ENCODE data around the gene INSYN1. TPM values are rescaled to one million over a fixed set of nuclear protein-coding genes. Genes with fewer than 3 reads are reported as not detected.

INSYN1 gene
- total RNA-seq, 1 experiment from 2014 or later, result 15.2 TPM

DNA sequence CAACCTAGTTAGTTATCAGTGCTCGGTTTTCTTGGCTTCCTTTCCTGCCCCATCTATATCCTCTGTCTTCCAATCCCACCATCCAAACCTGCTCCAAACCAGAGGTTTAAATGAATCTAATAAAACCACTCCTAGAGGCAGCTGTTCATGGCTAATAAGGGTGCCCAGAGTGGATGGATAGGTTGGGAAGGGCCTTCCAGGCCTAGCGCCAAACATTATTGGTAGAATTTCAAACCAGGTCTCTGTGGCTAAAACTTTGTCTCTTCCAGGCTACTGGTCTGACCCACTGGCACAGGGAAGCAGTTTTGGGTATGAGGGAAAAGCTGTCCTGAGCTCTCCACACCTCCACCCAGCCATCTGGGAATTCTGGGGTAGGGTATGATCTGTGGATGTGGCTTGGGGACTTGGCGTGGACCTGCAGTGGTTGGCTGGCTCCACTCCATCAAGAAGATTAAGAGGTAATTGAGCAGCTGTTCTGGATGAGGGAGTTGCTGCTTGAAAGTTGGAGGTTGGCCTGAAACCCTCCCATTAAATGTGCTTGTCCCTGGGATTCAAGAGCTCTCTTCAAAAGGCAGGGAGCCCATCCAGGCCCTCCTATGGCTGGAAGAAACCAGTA is 29.3 kb upstream of the INSYN1 start:
- no peak overlapping the region for H3K4me3 ChIP-seq
- H3K9me3 ChIP-seq, result no peaks in the 10 kb centered on the region
- H3K27me3 ChIP-seq, result no peaks in the 10 kb centered on the region
- no peaks in the 10 kb centered on the region for H3K36me3 ChIP-seq
- no peak for DNase-seq

DNA sequence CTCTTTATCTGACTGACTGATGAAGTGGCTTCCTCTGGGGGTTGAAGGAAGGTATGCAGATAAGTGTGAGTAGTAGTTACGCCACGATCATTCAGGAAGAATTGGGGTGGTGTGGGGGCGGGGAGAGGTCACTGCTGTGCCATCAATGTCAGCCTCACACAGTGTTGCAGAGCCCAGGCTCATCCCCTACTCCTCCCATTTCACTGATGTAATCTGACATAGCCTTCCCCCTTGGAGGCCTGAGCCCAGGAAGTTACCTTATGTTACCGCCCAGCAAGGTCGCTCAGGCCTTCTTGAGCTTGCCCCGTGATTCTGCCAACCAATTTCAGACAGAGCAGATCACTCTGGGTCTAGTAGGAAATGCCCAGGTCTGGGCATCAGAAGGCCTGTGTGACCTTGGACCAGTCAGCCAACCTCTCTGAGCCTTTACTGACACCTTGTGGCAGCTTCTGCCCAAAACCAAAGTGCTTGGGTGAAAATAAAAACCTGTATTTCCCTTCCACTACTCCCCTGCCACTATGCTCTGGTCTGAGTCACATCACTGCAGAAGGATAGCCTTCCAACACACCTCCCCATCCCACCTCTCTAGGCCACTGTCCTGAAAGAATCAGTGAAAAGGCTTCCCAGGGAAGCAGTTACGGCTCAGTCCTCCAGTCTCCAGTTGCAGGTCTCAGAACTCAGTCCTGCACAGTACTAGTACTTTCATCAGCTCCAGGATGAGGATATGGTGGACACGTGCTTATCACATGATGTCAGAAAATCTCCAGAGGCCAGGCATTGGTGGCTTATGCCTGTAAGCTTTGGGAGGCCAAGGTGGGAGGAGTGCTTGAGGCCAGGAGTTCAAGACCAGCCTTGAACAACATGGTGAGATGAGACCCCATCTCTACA is 28.1 kb upstream of the INSYN1 start:
- Histone ChIP-seq H3K27me3 (no peaks in the 10 kb centered on the region), H3K4me3 (no peak overlapping the region), H3K9me3 (no peaks in the 10 kb centered on the region), H3K36me3 (no peaks in the 10 kb centered on the region)
- DNase-seq, result no peak

DNA sequence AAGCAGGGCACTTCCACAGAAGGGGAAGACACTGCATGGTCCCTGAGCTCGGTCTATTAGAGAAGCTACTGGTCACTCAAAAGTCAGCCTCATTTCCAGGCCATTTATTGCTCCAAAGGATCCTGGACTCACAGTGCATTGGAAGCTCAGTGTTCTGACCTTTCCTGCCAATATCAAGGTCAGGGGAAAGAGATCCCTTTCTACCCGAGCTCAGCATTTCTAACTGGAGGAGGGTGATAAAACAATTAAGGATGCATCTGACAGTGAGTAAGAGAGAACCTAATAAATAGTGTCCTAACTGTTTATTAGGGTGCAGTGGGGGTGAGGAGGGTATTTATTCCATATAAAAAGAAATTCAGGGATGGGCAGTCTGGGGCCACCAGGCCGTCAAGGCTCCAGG is 26.8 kb upstream of the INSYN1 start:
- no peaks in the 10 kb centered on the region for H3K9me3 ChIP-seq
- no peak overlapping the region for H3K4me3 ChIP-seq
- no peaks in the 10 kb centered on the region for H3K27me3 ChIP-seq
- no peaks in the 10 kb centered on the region for H3K36me3 ChIP-seq
- no peak for DNase-seq

DNA sequence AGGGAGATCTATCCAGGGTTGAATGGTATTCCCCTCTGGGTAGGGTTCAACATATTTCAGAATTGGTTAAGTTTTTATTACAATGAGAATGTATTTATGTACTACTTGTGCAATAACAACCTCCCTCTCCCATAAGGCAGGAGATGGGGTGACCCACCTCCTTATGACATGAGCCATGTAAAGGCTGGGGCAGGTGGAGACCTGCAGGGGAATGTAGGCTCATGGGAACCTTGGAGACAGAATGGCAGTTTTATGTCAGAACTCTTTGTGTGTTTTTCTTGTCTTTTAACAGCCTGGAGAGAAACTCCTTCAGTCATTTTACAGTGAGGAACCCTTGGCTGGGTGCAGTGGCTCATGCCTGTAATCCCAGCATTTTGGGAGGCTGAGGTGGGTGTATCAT is 24.6 kb upstream of the INSYN1 start:
- no peak for DNase-seq
- no peaks in the 10 kb centered on the region for H3K36me3 ChIP-seq
- no peaks in the 10 kb centered on the region for H3K9me3 ChIP-seq
- H3K27me3 ChIP-seq, result no peaks in the 10 kb centered on the region
- H3K4me3 ChIP-seq, result no peak overlapping the region

DNA sequence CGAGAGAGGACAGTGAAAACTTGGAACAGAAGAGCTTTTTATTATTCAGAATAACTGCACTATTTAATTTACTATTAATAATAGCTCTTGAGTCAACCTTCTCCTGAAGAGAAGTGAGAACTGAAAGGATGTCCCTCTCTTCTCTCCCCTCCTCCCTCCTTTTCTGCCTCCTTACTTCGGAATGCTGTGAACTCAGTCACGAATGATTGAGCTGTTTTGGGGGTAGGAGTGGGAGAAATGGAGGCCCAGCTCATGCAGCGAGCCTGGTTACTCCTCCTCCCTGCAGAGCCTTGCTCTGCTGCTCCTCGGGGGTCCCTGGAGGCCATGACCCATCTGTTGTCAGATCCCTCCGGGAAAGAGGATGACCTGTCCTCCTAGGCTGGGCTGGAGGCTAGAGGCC is 20.3 kb upstream of the INSYN1 start:
- no peaks in the 10 kb centered on the region for H3K9me3 ChIP-seq

DNA sequence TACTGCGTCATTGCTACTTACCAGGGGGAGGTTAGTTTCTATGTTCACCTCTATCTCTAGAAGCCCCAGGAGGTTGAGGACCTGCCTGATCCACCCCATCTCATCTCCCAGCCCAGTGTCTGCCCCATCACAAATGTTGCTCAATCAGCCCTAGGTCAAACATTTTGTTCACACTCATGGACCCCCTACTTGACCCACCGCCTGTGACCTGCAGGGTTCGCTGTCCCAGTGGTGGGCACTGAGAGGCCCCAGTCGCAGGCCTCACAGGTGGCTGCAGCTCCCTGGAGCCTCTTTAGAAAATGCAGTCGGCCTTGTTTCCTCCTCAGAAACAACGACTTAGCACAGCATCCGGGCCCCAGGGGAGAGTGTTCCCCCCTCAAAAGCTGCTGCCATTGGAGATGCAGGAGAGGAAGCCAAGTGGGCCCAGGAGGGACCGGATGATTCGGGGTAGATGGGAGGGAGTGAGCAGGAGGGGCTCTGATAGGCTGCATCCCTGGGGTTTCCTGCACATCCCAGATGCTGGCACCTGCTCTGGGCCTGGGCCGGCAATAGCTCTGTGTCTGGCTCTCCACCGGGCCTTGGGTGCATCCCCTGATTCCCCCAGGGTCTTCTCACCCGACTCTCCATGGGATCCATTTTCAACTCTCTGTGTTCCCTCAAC is 18.4 kb upstream of the INSYN1 start:
- Histone ChIP-seq H3K27me3 (no peaks in the 10 kb centered on the region), H3K4me3 (no peak overlapping the region), H3K9me3 (no peaks in the 10 kb centered on the region), H3K36me3 (no peaks in the 10 kb centered on the region)
- DNase-seq, result no peak

More for the DNA sequence above, 20.3 kb upstream of the INSYN1 start:
- Histone ChIP-seq H3K27me3 (no peaks in the 10 kb centered on the region), H3K4me3 (no peak overlapping the region), H3K36me3 (no peaks in the 10 kb centered on the region)
- no peak for DNase-seq

DNA sequence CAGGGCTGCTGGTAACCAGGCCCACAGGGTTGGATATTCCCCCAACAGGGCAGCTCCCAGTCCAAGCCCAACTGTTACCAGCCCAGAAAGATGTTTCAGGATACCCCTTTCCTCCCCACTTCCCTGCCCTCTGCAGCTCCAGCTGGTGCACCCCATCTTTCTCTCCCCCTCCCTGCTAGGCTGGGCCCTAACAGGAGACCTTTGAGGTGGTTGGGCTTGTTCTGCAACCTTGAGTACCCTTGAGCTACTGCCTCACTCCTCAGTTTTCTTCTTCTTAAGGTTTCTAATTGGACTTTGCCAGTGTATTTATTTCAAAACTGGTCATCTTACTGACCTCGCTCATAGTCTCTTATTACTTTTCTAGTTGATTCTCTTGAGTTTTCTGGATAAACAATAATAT is 16.9 kb upstream of the INSYN1 start:
- Histone ChIP-seq H3K27me3 (no peaks in the 10 kb centered on the region), H3K9me3 (no peaks in the 10 kb centered on the region), H3K4me3 (no peak overlapping the region), H3K36me3 (no peaks in the 10 kb centered on the region)
- DNase-seq, result no peak

DNA sequence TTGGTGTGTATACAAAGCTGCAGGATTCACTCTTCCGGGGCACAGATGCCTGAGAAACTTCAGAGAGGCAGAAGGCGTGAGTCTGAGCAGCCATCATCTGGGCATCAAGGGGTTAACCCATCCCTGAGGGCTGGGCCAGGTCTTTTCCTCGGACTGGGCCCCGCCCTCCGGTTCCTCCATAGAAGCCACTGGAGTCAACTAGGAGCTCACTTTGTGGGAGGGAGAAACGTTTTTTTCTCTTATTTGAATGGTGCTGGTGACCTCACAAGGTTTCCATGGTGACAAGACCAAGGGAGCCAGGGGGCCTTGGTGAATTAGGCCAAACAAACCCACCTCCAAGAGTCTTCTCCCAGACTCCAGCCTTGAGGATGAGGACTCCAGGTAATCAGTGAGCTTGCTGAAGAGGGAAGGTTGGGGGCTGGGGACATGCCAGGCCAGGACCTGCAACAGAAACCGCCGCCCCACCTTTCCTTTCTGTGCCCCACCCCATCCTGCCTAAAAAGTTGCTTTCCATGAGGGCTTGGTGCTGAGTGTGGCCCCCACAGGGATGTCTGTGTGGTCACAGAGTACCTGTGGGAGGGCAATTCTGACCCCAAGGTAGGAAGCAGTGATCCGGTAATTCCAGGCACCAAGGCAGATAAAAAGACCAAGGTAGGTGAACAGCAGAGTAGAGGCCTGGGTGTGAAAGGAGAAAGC is 14.8 kb upstream of the INSYN1 start:
- Histone ChIP-seq H3K27me3 (no peaks in the 10 kb centered on the region), H3K4me3 (no peak overlapping the region), H3K36me3 (no peaks in the 10 kb centered on the region), H3K9me3 (no peaks in the 10 kb centered on the region)
- DNase-seq, result no peak

DNA sequence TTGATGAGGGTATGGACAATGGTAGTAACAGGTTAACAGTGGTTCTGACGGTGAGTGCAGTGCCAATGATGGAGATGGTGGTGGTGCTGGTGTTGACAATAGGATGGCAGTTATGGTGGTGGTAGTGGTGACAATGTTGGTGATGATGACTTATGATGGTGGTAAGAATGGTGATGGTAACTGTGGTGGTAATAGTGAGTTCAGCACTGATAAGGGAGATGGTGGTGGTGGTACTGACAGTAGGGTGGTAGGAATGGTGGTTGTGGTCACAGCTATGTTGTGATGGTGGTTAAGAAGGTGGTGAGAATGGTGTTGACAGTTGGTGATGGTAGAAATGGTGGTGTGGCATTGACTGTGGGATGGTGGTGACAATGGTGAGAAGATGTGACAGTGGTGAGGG is 13.4 kb upstream of the INSYN1 start:
- no peaks in the 10 kb centered on the region for H3K36me3 ChIP-seq
- no peak overlapping the region for H3K4me3 ChIP-seq
- no peak for DNase-seq
- H3K9me3 ChIP-seq, result no peaks in the 10 kb centered on the region
- no peaks in the 10 kb centered on the region for H3K27me3 ChIP-seq

DNA sequence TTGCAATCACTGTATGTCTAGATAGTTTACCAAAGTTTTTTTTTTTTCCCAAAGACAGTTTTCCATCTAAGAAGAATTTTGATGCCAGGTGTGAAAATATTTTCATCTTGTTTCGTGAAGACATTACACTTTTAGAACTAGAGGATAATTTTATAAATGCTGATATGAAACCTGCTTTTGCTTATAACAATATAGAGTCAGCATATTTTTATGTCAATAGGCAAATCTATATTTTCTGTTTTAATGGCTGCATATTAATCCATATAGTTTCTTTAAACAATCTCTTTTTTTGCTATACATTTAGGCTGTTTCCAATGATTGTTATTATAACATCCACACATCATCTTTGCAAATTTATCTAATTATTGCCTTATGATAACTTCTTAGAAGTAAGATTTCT is 12.6 kb upstream of the INSYN1 start:
- H3K9me3 ChIP-seq, result no peaks in the 10 kb centered on the region
- H3K36me3 ChIP-seq, result no peaks in the 10 kb centered on the region
- H3K4me3 ChIP-seq, result no peak overlapping the region
- H3K27me3 ChIP-seq, result peaks cover 2% of the 10 kb centered on the region; the same call in 1 of the 2 replicates
- no peak for DNase-seq

DNA sequence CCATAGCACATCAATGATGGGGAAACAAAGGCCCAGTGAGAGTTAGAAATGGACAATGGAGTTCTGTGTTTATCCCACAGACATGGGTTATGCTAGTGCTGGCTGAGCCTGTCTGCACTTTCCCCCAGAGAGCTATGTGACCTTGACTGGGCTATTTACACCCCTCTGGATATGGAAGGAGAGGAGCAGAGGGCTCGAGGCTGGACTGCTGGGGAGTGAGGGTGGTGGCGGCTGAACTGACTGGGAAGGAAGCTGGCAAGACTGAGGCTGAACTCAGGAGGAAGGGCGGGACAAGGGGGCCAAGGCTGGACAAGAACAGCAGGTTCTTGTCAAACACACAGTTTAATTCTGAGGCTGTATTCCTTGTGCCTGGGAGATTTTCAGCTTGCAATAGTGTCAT is 10.8 kb upstream of the INSYN1 start:
- no peaks in the 10 kb centered on the region for H3K9me3 ChIP-seq
- H3K36me3 ChIP-seq, result no peaks in the 10 kb centered on the region
- DNase-seq, result no peak
- peaks cover 6% of the 10 kb centered on the region; the same call in 1 of the 2 replicates for H3K27me3 ChIP-seq
- H3K4me3 ChIP-seq, result no peak overlapping the region

DNA sequence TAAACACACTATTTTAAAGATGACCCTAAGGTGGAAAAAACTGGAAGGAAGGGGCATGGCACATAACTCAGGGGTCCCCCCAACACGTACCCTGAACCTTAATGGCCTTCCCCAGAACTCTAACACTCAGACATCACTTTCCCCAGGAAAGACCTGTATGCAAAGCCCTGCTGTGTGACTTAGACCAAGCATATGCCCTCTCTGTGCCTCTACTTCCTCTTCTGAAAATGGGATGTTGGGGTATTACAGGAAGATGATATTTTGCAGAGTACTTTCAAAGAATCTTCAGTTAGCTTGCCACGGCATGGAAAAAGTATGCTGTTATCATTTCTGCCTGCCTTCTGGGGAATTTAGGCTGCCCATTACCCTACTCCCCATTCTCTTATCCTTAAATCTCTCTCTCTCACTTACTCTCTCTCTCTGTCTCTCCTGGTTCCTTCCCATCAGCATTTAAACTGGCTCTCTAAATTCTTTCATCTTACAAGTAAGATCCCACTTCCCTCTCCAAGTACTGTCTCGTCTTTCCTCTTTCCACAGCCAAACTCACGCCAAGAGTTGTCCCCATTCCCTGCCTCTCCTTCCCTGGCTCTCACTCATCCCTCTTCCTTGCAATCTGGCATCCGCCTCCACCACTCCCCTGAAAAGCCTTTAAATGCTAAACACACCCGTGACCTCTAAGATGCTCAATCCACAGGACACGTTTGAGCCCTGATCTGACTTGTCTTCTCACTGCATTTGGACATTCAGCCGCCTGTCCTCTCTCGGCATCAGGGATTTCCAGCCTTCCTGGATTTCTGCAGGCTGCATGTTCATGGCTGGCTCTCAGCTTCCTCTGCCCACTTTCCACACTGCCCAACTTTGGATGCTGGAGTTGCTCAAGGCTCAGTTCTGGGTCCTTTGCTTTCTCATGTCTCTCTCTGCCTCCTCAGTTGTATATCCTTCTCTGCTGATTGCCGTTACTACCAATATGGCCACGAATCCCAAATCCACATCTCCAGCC is 7.5 kb upstream of the INSYN1 start:
- Histone ChIP-seq H3K27me3 (peaks cover 6% of the 10 kb centered on the region), H3K36me3 (no peaks in the 10 kb centered on the region), H3K4me3 (no peak overlapping the region), H3K9me3 (no peaks in the 10 kb centered on the region)
- DNase-seq, result no peak

DNA sequence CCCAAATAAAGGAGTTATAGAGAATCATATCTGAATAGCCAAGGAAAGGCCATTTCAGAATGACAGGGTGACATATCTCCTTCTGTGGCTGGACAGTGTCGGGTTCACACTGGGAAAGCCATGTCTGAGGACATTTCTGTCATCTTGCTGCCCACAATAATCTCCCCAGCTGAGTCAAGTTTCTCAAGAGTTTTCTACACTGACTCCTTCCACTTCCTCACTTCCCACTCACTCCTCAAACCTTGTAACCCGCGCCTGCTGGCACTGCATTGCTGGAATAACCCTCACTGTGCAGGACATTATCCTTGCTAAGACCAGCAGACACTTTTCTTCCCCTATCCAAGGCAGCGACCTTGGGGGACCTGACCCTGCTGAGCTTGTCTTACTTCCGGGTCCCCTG is 5.3 kb upstream of the INSYN1 start:
- H3K9me3 ChIP-seq, result no peaks in the 10 kb centered on the region
- peaks cover 6% of the 10 kb centered on the region for H3K27me3 ChIP-seq

DNA sequence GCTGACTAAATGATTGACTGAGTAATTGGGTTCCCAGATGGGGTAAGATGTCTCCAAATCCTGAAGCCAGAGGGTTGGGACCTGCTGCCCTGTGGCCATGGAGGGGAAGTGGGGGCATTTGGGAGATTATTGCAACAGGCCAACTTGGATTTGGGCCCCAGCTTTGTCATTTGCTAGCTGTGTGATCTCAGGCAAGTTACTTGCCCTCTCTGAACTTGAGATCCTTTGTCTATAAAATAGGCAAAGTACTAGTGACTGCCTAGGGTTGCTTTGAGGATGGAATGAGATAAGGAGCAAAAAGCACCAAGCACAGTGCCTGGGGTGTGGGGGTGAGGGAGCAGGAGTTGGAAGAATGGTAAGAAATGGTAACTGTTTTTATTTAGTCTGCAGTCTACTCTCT is 4.4 kb upstream of the INSYN1 start:
- Histone ChIP-seq H3K4me3 (no peak overlapping the region), H3K9me3 (no peaks in the 10 kb centered on the region), H3K27me3 (peaks cover 6% of the 10 kb centered on the region), H3K36me3 (no peaks in the 10 kb centered on the region)
- DNase-seq, result no peak

More for the DNA sequence above, 5.3 kb upstream of the INSYN1 start:
- no peak for DNase-seq
- Histone ChIP-seq H3K36me3 (no peaks in the 10 kb centered on the region), H3K4me3 (no peak overlapping the region)

DNA sequence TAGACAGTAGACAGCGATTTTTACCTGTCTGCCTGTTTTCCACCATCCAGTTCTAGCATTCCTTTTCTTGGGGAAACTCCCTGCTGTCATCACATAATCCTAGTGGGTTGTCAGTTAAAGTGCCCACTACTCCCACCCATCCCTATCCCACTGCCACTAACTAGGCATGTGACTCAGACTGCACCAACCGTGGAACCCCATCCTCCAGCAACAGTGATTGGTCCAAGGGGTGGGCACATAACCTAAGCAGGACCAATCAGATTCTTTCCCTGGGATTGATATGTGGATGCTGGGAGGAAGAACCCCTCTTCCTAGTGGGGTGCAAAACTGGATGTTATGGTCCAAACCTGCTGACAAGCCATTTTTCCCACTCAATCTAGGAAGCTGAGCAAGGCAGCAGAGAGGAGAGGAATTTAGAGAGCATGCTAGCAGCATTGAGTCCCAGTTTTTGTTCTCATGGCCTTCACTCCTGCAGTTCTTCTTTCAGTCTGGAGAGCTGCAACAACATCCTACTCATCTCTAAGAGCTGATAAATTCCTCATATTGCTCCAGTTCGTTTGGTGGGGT is 3.9 kb upstream of the INSYN1 start:
- no peak for DNase-seq
- no peaks in the 10 kb centered on the region for H3K9me3 ChIP-seq
- H3K27me3 ChIP-seq, result peaks cover 6% of the 10 kb centered on the region
- H3K36me3 ChIP-seq, result no peaks in the 10 kb centered on the region
- H3K4me3 ChIP-seq, result no peak overlapping the region

DNA sequence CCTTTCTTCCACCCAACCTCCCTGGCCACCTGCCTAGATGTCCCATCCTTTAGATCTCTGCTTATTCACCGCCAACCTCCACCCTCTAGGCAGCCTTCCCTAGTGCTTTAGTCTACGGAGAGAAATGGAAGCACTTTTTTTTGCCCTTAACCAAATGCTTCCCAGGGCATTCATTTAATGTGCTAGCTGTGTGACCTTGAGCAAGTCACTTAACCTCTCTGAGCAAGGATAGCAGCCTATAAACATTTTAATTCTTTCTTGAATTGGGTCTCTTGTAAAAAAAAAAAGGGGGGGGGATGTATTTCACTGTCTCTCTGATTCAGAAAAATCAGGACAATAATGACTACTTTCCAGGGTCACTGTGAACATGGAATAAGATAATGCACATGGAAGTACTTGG is 3.2 kb upstream of the INSYN1 start:
- Histone ChIP-seq H3K27me3 (peaks cover 6% of the 10 kb centered on the region), H3K9me3 (no peaks in the 10 kb centered on the region), H3K36me3 (no peaks in the 10 kb centered on the region), H3K4me3 (no peak overlapping the region)
- DNase-seq, result no peak

Data from MG63 (cell line).